Measurements from ENCODE around the gene KIRREL1. TPM values are rescaled to one million over a fixed set of nuclear protein-coding genes. Genes with fewer than 3 reads are reported as not detected.

The KIRREL1 gene
- total RNA-seq, 1 experiment from 2014 or later: 30.7 TPM

GRCh38 chr1:157988002-157988401 lies 5.4 kb upstream of the KIRREL1 start:
- ChIA-PET CTCF (no interaction called here), POLR2A (ENCODE audit: unreplicated experiment) (no interaction called here)
- intact Hi-C loops (cut with micrococcal nuclease; ENCODE audit: unreplicated experiment): no loop called here

GRCh38 chr1:157992031-157992832 lies 1.2 kb upstream of the KIRREL1 start:
- Histone ChIP-seq H2AFZ (no peak overlapping the region), H3K4me2 (no peak overlapping the region; the same call in 1 of the 2 replicates), H3K36me3 (ENCODE audit: low read depth) (no peaks in the 10 kb centered on the region), H3F3A (ENCODE audit: insufficient read depth, low read depth) (peaks cover 10% of the 10 kb centered on the region; the same call in 1 of the 2 replicates), H3K27me3 (ENCODE audit: insufficient read depth, low read depth) (peaks cover 32% of the 10 kb centered on the region), H3K9me2 (ENCODE audit: insufficient read depth) (no peaks in the 10 kb centered on the region), H3K4me3 (no peak overlapping the region), H3K79me2 (ENCODE audit: low read depth) (peaks cover 33% of the 10 kb centered on the region), H3K4me1 (replicated peaks; ENCODE audit: insufficient read depth) (no peaks in the 10 kb centered on the region), H3K9me3 (ENCODE audit: insufficient read depth, low read depth) (no peaks in the 10 kb centered on the region), H3K27ac (no peak overlapping the region), H4K20me1 (ENCODE audit: insufficient read depth) (no peaks in the 10 kb centered on the region)
- ChIA-PET POLR2A (ENCODE audit: unreplicated experiment) (no interaction called here), CTCF (interaction anchor here (0.6 to 3.7 kb wide), 11 partner anchors 24 to 133 kb away, joined by 3 to 25 read pairs (median 5); no protein-coding TSS in a partner anchor)
- BruUV-seq (replicated peaks): no TSS peak
- peak in 1 of 2 experiments; percentile 67 for DNase-seq
- intact Hi-C loops (cut with micrococcal nuclease; ENCODE audit: unreplicated experiment): loop anchor here (1.0 kb wide), 4 partner anchors 23 to 129 kb away; no protein-coding TSS in a partner anchor
- TF ChIP-seq CTCF (conservative IDR thresholded peaks at IDR 0.05): peak; percentile 94
- no peak for TF ChIP-seq EZH2 (IDR thresholded peaks at IDR 0.05; ENCODE audit: low read depth)

More at GRCh38 chr1:157988002-157988401, 5.4 kb upstream of the KIRREL1 start:
- no peak for DNase-seq
- no peak for TF ChIP-seq CTCF (conservative IDR thresholded peaks at IDR 0.05)
- TF ChIP-seq EZH2 (IDR thresholded peaks at IDR 0.05; ENCODE audit: low read depth): no peak
- Histone ChIP-seq H3K36me3 (ENCODE audit: low read depth) (no peaks in the 10 kb centered on the region), H2AFZ (no peak overlapping the region), H3K9me2 (ENCODE audit: insufficient read depth) (no peaks in the 10 kb centered on the region), H3K4me2 (no peak overlapping the region), H3K27ac (no peak overlapping the region), H4K20me1 (ENCODE audit: insufficient read depth) (no peaks in the 10 kb centered on the region), H3K9me3 (ENCODE audit: insufficient read depth, low read depth) (no peaks in the 10 kb centered on the region), H3K4me1 (replicated peaks; ENCODE audit: insufficient read depth) (no peaks in the 10 kb centered on the region), H3K4me3 (no peak overlapping the region), H3K27me3 (ENCODE audit: insufficient read depth, low read depth) (peaks cover 70% of the 10 kb centered on the region), H3K79me2 (ENCODE audit: low read depth) (no peaks in the 10 kb centered on the region), H3F3A (ENCODE audit: insufficient read depth, low read depth) (peaks cover 5% of the 10 kb centered on the region; the same call in 1 of the 2 replicates)
- BruUV-seq (replicated peaks): no TSS peak

GRCh38 chr1:157992833-157993146 lies 655 bp upstream of the KIRREL1 start:
- BruUV-seq (replicated peaks): TSS peak; percentile 36
- H3K4me1 ChIP-seq (replicated peaks; ENCODE audit: insufficient read depth): no peaks in the 10 kb centered on the region
- CTCF ChIA-PET: interaction anchor here (0.6 to 3.7 kb wide), 11 partner anchors 24 to 132 kb away, joined by 3 to 25 read pairs (median 5); no protein-coding TSS in a partner anchor

More at GRCh38 chr1:157992833-157993146, 655 bp upstream of the KIRREL1 start:
- peak overlapping the region; percentile 95 for H3K4me2 ChIP-seq
- peaks cover 26% of the 10 kb centered on the region; the same call in 1 of the 2 replicates for H3K27me3 ChIP-seq (ENCODE audit: insufficient read depth, low read depth)
- H3K4me3 ChIP-seq: peak overlapping the region; percentile 97; the same call in 1 of the 2 replicates
- H3F3A ChIP-seq (ENCODE audit: insufficient read depth, low read depth): peaks cover 10% of the 10 kb centered on the region; the same call in 1 of the 2 replicates
- H3K36me3 ChIP-seq (ENCODE audit: low read depth): no peaks in the 10 kb centered on the region
- H3K9me3 ChIP-seq (ENCODE audit: insufficient read depth, low read depth): no peaks in the 10 kb centered on the region
- H3K79me2 ChIP-seq (ENCODE audit: low read depth): peaks cover 38% of the 10 kb centered on the region
- no peak for DNase-seq
- H3K27ac ChIP-seq: no peak overlapping the region
- no peak for TF ChIP-seq CTCF (conservative IDR thresholded peaks at IDR 0.05)
- TF ChIP-seq EZH2 (IDR thresholded peaks at IDR 0.05; ENCODE audit: low read depth): no peak
- POLR2A ChIA-PET (ENCODE audit: unreplicated experiment): no interaction called here
- no peaks in the 10 kb centered on the region for H3K9me2 ChIP-seq (ENCODE audit: insufficient read depth)
- intact Hi-C loops (cut with micrococcal nuclease; ENCODE audit: unreplicated experiment): loop anchor here (1.0 kb wide), 4 partner anchors 23 to 129 kb away; no protein-coding TSS in a partner anchor
- no peaks in the 10 kb centered on the region for H4K20me1 ChIP-seq (ENCODE audit: insufficient read depth)
- peak overlapping the region; percentile 96; the same call in 1 of the 2 replicates for H2AFZ ChIP-seq

Data from PC-9 (cell line).